Body of pancreas (tissue), 4 donors: ENCODE data around the gene RBM48.

ENCODE experiments used
- POLR2A ChIP-seq, 3 donors: fragments of 450-650 bp; IDR thresholded peaks; one replicate each; pipeline ENCODE4 v1.6.1; 2016; ENCODE audit warnings: antibody characterized with exemption in 3 of 3, mild to moderate bottlenecking in 2 of 3
- TF ChIP-seq, protein P1 (sequence below), 7 experiments: fragments of 450-650 bp in 4 of 7; fragments of 200-600 bp in 3 of 7; sonication (generic) in 3 of 7; IDR thresholded peaks; one replicate each; pipeline ENCODE4 v1.5.1; 2016 to 2019; ENCODE audit warnings: antibody characterized with exemption in 7 of 7

DNA sequence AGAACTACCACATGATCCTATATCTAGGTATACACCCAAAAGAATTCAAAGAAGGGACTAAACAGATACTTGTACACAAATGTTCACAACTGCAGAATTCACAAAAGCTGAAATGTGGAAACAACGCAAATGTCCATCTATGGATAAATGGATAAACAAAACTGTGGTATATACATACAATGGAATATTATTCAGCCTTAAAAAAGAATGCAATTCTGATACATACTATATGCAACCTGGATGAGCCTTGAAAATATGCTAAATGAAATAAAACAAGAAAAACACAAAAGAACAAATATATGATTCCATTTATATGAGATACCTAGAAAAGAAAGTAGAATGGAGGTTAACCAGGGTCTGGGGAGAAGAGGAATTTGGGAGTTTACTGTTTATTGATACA, 54.4 kb downstream of the RBM48 start:
- TF ChIP-seq, protein P1, sequence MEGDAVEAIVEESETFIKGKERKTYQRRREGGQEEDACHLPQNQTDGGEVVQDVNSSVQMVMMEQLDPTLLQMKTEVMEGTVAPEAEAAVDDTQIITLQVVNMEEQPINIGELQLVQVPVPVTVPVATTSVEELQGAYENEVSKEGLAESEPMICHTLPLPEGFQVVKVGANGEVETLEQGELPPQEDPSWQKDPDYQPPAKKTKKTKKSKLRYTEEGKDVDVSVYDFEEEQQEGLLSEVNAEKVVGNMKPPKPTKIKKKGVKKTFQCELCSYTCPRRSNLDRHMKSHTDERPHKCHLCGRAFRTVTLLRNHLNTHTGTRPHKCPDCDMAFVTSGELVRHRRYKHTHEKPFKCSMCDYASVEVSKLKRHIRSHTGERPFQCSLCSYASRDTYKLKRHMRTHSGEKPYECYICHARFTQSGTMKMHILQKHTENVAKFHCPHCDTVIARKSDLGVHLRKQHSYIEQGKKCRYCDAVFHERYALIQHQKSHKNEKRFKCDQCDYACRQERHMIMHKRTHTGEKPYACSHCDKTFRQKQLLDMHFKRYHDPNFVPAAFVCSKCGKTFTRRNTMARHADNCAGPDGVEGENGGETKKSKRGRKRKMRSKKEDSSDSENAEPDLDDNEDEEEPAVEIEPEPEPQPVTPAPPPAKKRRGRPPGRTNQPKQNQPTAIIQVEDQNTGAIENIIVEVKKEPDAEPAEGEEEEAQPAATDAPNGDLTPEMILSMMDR (IDR thresholded peaks at IDR 0.05), result no peak
- TF ChIP-seq POLR2A (IDR thresholded peaks at IDR 0.05), result no peak
